ENCODE data around the gene PCDHB1.

DNA sequence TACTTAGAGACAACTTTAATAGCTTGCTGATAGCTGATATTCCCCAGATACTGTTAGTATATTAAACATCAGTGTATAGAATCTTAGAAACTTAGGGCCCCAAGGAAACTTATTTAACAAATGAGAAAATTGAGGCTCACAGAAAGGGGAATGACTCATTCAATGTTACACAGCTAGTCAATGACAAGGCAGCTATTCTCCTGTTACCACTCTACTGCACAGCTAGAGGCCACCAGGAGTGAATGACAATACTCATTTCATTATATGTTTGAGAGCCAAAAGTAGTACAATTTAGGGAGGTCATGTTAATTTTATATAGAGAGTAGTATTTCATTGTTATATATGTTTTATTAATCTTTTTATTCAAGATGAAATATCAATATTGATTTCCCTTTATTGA, 33.2 kb upstream of the PCDHB1 start:
- TF ChIP-seq POLR2A (IDR thresholded peaks at IDR 0.05), result no peak
- TF ChIP-seq, protein P1, sequence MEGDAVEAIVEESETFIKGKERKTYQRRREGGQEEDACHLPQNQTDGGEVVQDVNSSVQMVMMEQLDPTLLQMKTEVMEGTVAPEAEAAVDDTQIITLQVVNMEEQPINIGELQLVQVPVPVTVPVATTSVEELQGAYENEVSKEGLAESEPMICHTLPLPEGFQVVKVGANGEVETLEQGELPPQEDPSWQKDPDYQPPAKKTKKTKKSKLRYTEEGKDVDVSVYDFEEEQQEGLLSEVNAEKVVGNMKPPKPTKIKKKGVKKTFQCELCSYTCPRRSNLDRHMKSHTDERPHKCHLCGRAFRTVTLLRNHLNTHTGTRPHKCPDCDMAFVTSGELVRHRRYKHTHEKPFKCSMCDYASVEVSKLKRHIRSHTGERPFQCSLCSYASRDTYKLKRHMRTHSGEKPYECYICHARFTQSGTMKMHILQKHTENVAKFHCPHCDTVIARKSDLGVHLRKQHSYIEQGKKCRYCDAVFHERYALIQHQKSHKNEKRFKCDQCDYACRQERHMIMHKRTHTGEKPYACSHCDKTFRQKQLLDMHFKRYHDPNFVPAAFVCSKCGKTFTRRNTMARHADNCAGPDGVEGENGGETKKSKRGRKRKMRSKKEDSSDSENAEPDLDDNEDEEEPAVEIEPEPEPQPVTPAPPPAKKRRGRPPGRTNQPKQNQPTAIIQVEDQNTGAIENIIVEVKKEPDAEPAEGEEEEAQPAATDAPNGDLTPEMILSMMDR (IDR thresholded peaks at IDR 0.05), result no peak
